ENCODE measurements around the gene GYG2.
A peak's percentile ranks its signal among the peaks of the same experiment; 100 is the strongest.
"Not testable (repeated sequence)": the region's sequence is repeated elsewhere in the genome, so short reads cannot be mapped to it uniquely, and the experiment has no call there.

Gene GYG2

DNA sequence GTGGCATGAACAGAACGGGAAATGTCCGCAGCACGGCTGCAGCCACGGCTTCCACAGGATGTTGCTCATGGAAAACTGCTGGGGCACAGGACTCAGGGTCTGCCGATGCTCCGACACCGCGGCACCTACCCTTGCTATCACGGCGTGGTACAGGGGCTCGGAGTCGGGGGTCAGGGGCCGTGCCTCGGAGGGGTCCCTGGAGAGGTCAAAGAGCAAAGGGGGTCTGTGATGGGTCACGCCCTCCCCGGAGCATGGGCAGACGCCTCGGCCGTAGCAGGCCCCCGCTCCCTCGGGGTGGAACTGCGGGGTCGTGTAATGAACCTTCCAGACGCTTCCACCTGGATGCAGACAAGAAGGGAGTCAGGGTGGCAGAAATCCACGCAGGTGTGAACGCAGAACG lies 78.6 kb downstream of the GYG2 start:
- no peak for DNase-seq

GRCh38 chrX:2908125-2908685 lies 79.5 kb downstream of the GYG2 start:
- DNase-seq, result no peak

GRCh38 chrX:2910109-2910508 lies 81.4 kb downstream of the GYG2 start:
- DNase-seq, result no peak

- no peak for DNase-seq
Measured at GRCh38 chrX:2913118-2913517, 84.4 kb downstream of the GYG2 start.

- DNase-seq, result no peak
Measured at GRCh38 chrX:2917767-2918166, 89.0 kb downstream of the GYG2 start.

- no peak for DNase-seq
Measured at GRCh38 chrX:2921193-2921592, 92.5 kb downstream of the GYG2 start.

- no peak for DNase-seq
Measured at GRCh38 chrX:2921750-2922149, 93.0 kb downstream of the GYG2 start.

- DNase-seq, result no peak
Measured at GRCh38 chrX:2924151-2924550, 95.4 kb downstream of the GYG2 start.

DNA sequence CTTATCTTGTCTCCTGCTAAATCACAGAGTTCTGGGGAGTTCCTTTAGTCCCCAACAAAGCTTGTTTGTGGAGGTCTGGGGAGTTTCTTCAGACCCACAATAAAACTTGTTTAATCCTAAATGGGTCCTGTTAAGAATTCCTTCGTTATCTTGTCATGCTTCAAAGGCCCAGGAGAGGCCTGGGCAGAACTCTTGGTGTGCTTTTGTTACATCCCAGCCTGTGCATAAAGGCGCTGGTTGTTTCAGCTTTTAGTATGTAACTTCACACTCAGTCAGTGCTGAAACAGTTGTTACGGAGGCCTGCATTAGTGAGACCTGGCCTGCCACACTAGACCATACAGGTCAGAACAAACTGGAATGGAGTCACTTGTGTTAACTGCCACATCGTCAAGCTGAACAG lies 97.5 kb downstream of the GYG2 start:
- DNase-seq, result not testable (repeated sequence)

DNA sequence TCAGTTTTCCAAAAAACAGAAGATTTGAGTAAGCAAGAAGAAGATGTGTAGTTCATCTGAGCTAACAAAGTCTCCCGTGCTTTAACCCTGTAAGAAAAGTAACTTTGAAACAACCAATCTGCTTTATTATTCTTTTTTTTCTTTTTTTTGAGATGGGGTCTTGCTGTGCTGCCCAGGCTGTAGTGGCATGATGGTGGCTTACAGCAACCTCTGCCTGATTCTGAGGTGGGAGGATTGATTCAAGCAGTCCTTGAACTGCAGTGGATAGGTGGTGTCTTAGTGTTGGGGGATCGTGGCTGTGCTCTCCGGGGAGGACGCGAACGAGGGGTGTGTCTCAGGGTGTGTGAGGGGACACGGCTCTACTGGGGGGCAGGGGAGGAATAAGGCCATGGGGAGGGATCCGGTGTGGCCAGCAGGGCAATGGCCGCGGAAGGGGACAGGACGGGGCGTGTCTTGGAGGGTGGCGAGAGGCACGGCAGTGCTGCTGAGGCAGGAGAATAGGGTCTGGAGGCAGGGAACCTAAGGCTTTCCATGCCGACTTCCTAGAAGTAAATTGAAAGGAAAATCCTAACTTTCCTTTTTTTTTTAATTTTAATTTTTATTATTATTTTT lies 98.0 kb downstream of the GYG2 start:
- DNase-seq, result no peak

DNA sequence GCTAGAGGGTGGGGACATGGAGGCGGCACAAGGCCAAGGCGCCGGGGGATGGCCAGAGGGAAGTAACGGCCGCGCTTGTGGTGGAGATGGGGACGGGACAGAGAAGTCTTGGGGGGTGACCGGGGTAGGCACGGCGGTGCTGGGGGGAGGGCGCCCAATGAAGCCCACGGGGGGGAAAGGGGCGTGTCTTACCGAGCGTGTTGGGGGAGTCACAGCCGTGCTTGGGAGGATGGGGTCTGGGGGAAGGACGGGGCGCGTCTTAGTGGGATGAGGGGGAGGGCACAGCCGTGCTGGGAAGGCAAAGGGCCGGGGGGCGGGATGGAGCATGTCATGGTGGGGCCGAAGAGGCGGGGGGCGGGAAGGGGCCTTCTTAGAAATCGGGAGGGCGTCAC lies 99.5 kb downstream of the GYG2 start:
- DNase-seq, result no peak

DNA sequence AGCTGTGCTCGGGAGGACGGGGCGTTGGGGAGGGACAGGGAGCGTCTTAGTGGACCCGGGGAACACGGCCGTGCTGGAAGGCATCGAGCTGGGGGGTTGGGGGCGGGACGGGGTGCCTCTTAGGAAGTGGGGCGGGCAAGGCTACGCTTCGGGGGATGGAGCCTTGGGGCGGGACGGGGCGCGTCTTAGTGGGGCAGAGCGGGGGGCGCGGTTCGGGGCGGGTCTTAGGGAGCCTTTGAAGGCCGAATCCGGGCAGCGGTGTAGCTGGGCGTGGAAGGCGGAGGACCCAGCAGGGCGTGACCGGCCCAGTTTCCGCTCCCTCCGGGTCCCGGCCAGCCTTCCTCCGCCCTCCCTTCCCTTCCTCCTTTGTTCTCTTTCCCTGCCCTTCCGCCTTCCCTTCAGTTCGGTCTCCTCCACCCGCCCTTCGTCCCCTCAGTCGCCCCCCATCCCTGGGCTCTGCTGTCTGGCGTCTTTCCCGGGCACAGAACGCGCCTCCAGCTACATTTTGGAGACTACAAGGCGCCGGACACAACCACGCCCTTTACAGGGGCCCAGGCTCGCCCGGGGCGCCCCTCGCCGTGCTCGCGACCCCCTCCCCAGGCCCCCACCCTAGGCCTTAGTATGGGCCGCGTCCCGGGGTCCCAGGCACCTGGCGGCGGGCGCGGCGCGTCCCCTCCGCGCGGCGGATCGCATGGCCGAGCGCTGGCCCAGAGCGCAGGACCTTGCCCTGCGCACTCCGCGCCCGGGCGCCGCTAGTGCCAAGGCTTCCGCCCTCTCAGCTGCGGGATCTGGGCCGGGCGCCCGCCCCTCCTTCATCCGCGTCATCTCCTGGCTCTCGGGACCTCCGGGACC lies 100.1 kb downstream of the GYG2 start, which contains the start of gene ARSD:
ARSD (minus strand) TSS at position 757 of the 852 bp plus-strand sequence; CDS start at position 693, 64 bp downstream.
- peak; percentile 89 for DNase-seq

- no peak for DNase-seq
Measured at GRCh38 chrX:2931155-2931554, 102.4 kb downstream of the GYG2 start.

GRCh38 chrX:2931612-2932011 lies 102.9 kb downstream of the GYG2 start:
- no peak for DNase-seq
